ENCODE measurements around the gene CACNA2D2.

DNA sequence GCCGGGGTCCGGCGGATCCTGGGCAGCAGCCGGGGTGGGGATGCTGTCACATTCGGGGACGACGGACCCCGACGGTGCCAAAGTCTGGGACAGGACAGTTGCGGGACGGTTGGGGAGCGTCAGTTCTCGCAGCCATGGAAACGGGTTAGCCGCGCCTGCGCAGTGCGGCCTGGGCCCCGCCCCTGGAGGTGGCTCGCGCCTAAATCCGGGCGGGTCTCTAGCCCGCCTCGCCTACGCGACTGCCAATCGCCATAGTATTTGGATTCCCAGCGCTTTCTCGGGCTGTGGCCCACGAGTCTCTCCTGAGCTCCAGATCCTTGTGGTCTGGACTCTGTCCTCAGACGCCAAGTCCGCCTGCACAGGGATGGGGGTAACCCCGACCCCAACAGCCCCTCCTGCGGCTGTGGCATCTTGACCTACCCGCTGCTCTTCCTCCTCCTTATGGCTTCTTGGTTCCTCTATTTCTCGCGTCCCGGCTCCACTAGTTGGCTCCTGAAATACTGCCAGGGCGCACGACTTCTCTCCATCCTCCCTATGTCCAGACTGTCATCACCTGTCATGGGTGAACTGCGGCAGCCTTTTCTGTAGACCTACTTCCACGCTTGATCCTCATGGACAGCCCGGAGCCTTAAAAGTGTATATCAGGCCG is 157.7 kb downstream of the CACNA2D2 start, which contains the start of gene ZMYND10:
- TF ChIP-seq CTCF (conservative IDR thresholded peaks at IDR 0.05; ENCODE audit: low read length) (no peak), EZH2phosphoT487 (IDR thresholded peaks at IDR 0.05; ENCODE audit: borderline replicate concordance) (no peak)
